ENCODE data around the gene DYNLT4.

Gene DYNLT4

GRCh38 chr1:44790968-44791801 lies 16.0 kb downstream of the DYNLT4 start:
- DNase-seq (ENCODE audit: low read depth in 1 of 2, low spot score in 1 of 2) = no peak

DNA sequence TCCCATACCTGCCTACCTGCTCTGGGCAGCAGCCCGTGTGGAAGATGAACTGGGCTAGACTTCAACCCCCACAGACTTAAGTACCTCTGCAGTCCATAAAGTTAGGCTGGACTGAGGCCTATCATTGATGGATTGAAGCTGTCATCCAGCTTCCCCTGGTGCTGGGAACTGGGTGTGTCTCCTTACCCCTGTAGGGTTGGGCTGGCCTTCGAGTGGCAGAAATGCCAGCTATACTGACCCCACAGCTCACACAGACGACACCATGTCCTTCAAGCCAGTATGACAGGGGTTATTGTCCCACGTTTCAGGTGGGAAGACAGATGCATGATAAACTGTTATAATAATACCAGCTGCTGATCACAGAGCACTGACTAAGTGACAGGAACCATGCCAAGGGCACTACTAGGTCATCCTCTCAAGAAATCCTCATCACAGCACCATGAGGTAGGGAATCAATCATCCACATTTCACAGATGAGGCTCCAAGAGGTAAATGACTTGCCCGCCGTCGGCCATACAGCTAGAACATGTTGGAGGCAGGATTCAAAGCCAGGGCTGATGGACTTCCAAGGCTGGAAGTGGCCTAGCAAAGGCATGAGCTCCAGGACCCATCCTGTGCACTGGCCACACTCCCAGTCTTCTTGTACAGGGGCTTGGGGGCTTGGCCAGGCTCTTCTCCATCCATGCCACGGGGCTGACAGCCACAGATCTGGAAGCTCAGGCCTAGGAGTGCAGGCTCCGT lies 18.9 kb downstream of the DYNLT4 start, which contains the start of gene BEST4:
BEST4 (minus strand) TSS at position 51 of the 741 bp plus-strand sequence. CDS start 465 bp downstream, outside the sequence.
- DNase-seq (ENCODE audit: low read depth in 1 of 2, low spot score in 1 of 2) = no peak

DNA sequence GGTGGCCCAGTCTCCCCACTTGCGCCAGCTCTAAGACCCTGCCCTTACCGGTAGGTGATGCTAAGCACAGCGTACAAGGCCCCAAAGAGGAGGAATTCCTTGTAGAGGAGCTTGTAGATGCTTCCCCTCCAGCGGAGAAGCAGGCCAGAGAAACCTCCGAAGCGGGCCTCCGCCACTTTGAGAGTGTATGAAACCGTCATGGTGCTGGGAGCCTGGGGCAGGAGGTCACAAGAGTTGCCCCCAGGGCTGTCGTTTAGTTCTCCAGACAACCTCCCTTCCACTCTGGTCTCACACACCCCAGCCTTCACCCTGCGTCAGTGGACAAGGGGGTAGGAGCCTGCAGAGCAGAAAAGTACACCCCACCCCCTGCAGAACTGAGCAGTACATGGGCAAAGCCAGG lies 19.6 kb downstream of the DYNLT4 start:
- no peak for DNase-seq (ENCODE audit: low read depth in 1 of 2, low spot score in 1 of 2)

GRCh38 chr1:44786841-44787426 lies 20.2 kb downstream of the DYNLT4 start:
- no peak for DNase-seq (ENCODE audit: low read depth in 1 of 2, low spot score in 1 of 2)

DNA sequence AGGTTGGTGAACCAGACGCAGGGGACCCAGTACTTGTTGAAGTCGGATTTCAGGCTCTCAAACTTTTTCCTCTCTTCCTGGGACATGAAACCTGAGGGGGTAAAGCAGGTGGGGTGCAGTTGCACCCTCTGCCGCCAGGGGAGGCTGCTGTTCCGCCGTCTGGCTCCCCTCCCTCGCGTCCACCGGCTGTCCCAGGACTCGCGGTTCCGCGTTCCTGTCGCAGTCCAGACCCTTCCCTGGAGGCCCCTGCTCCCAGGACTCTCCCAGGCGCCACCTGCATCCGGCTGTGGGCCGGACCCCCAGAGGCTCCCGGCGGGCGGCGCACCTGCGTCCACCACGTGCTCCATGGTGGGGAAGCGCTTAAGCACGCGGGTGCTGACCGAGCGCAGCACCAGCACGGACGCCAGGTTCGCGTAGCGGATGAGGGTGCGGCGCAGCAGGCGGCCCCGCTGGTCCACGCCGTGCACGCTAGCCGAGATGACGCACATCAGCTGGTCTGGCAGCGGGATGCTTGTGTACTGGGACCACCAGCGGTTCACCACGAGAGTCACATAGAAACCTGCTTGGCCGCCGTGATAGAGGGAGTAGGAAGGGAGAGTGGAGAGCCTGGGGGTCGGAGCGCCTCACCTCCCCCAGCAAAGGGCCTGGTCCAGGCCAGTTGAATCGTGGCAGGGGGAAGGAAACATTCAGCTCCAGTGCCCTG lies 20.9 kb downstream of the DYNLT4 start:
- DNase-seq (ENCODE audit: low read depth in 1 of 2, low spot score in 1 of 2) = peak; percentile 62 to 70

DNA sequence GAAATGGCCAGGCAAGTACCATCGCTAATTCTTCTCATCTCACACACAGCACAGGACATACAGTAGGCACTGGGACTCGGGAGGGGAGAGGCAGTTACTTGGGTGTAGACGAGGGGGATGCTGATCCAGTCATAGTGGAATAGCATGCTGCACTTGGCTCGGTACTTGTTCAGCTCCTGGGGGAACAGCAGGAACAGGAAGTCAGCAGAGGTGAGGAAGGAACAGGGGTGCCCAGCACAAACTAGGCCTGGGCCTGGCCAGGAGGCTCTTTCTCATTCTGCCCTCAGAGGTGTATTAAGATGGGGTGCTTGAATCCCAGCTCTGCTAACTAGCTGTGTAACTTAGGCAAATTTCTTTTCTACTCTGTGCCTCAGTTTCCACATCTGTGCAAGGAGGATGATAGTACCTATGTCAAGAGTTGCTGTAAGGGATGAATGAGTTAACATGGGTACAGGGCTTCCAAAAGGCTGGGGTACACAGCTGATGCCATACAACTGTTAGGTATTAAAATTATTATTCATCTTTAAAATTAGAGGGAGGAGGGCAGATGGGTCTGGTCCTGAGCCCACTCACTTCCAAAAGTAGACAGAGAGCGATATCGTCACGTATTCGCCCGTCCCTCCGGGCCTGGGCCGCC lies 21.5 kb downstream of the DYNLT4 start:
- no peak for DNase-seq (ENCODE audit: low read depth in 1 of 2, low spot score in 1 of 2)

DNA sequence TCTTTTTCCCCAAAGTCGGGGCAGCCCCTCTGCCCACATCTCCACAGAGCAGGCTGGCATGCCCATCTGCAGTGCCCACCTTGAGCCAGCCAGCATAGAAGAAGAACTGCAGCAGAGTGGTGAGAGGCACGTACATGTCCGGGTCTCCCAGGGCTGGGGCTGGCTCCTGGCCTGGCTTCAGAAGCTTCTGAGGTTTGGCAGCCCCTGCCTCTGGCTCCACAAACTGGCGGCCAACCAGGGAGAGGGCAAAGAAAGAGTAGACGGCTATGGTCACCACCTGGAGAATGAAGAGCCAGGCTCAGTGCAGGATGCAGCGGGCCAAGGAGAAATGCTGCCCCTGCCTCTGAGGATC lies 22.1 kb downstream of the DYNLT4 start:
- DNase-seq (ENCODE audit: low read depth in 1 of 2, low spot score in 1 of 2) = no peak

DNA sequence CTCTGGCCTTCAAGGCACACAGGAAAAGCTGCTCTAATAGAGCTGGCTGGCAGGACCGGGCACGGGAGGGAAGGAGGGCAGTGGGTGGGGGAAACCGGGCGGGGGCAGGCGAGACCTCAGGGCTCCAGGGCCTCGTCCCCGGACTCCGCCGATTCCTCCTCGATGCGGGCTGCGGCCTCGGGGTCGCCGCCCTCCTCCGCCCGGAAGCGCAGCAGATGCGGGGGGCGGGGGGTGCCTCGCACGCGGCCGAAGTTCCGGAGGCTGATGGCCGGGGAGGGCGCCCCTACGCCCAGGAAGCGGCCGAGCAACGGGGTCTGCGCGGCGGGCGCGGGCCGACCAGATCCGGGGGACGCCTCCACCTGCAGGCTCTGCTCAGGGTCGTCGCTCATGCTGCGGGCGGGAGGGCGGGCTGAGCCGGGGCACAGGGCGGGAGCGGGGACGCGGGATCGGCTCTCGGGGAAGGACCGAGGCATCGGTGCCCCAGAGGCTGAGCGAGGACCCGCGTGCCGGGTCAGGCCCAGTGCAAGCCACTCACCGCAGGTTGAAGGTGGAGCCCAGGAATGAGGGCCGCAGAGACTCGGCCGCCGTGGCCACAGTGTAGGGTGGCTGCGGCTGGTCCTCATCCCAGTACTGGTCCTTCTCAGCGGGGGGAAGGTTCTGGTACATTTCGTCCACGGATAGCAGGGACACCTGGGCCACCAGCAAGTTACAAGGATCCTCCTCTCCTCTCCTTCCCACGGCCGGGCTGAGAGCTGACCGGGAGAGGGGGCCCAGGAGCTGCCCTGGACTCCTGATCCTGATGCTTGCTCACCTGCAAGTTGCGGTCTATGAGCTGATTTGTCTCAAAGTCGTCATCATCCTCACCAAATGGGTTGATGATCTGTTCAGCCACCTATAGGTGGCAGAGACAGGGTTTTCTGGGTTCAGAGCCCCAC lies 22.8 kb downstream of the DYNLT4 start:
- no peak for DNase-seq (ENCODE audit: low read depth in 1 of 2, low spot score in 1 of 2)

- no peak for DNase-seq (ENCODE audit: low read depth in 1 of 2, low spot score in 1 of 2)
Observed at GRCh38 chr1:44783697-44784093, 23.5 kb downstream of the DYNLT4 start.

DNA sequence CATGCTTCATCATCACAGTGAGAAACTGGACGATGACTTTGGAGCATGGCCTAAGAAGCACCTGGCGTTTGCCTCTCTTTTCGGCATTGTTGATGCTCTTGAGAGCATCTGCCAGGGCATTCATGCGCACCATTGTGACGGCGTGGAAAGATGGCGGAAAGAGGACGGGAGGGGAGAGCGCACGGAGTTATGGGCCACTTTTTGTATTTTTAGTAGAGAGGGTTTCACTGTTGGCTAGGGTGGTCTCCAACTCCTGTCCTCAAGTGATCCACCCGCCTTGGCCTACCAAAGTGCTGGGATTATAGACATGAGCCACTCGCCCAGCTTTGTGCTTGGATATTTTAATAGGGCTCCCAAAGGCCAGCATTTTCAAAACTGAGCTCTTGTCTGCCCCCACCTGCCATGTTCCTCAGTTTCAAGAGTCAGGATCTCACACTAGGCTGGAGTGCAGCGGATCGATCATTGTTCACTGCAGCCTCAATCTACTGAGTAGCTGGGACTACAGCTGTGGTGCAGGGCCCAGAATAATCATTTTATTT lies 26.5 kb downstream of the DYNLT4 start:
- DNase-seq (ENCODE audit: low read depth in 1 of 2, low spot score in 1 of 2) = no peak

DNA sequence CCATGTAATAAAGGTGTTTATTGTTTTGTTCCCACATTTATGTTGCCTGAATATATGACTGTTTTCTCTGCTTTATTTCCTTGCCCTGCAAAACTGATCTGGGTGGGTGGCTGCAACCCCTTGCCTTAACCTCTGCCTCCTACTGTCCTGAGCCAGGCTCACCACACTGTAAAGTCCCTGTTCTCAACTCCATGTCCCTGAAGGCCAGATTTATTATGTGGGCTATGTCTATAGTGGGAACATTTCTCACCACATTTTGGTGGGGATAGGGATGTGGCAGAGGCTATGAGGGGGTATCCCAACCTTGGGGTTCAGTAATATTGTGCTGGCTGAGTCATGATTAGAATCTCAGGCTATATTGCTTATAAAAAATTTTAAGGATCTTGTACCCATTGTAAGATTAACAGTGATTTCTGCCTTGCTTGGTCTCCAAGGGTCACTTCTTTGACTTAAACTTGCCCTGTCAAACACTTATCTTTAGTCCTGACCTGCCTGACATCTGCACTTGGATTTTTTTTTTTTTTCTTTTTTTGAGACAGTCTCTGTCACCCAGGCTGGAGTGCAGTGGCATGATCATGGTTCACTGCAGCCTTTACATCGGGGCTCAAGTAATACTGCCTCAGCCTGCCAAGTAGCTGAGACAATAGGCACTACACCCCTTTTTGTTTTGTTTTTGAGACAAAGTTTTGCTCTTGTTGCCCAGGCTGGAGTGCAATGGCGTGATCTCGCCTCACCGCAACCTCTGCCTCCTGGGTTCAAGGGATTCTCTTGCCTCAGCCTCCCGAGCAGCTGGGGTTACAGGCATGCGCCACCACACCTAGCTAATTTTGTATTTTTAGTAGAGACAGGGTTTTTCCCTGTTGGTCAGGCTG lies 28.2 kb downstream of the DYNLT4 start:
- DNase-seq (ENCODE audit: low read depth in 1 of 2, low spot score in 1 of 2) = no peak

DNA sequence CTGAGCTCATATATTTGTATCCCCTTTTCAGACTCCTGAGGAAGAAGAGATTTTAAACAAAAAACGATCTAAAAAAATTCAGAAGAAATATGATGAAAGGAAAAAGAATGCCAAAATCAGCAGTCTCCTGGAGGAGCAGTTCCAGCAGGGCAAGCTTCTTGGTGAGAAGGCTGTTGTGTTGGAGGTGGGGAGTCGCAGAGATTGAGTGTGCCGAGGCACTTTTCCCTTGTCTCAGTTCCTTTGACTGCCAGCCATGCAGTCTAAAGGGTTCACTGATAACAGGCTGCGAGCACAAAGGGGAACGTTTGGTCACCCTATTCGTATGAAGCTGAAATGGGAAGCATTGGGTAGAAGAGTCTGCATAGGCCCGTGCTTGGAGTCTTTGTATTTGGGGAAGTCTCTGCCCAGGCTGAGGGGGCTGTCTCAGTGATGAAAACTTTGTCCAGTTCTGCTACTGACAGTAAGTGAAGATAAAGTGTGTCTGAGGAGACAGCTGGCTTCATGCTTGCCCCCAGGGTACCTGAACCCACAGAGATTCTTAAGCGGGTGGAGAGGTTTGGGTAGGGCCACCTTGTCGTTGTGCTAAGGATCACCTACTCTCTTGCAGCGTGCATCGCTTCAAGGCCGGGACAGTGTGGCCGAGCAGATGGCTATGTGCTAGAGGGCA lies 29.0 kb downstream of the DYNLT4 start:
- DNase-seq (ENCODE audit: low read depth in 1 of 2, low spot score in 1 of 2) = no peak

DNA sequence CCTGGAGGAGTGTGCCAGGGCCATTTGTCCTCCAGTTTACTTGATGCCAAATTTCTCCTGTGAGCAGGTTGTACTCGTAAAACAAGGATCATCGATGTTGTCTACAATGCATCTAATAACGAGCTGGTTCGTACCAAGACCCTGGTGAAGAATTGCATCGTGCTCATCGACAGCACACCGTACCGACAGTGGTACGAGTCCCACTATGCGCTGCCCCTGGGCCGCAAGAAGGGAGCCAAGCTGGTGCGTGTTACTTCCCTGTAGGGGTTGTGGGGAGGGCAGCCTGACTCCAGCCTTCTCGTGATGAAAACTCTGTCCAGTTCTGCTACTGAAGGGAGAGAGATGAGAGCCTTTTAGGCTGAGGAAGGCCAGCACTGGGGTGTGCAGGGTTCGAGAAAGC lies 29.6 kb downstream of the DYNLT4 start:
- no peak for DNase-seq (ENCODE audit: low read depth in 1 of 2, low spot score in 1 of 2)

GRCh38 chr1:44776730-44777068 lies 30.5 kb downstream of the DYNLT4 start:
- DNase-seq (ENCODE audit: low read depth in 1 of 2, low spot score in 1 of 2) = no peak

GRCh38 chr1:44775930-44776729 lies 31.0 kb downstream of the DYNLT4 start:
- no peak for DNase-seq (ENCODE audit: low read depth in 1 of 2, low spot score in 1 of 2)

- DNase-seq (ENCODE audit: low read depth in 1 of 2, low spot score in 1 of 2) = peak; percentile 71 to 74
Observed at GRCh38 chr1:44775078-44775929, 31.8 kb downstream of the DYNLT4 start, which contains the start of gene RPS8. TSS of gene RPS8 (plus strand) at chr1:44775540. CDS start at chr1:44775597, 57 bp downstream.

Data from stimulated activated CD4-positive, alpha-beta T cell treated with anti-CD3 and anti-CD28 coated beads, Interleukin-15, amount 100 ng/mL, for 1 hour (primary cell).